HCT116 (cell line): ENCODE data around the gene PCDHGA3.

Experiments
- CTCF ChIP-seq, 3 experiments: fragments of 200-600 bp in 1 of 3; sonication (generic) in 1 of 3; IDR thresholded peaks in 2 of 3; conservative IDR thresholded peaks in 1 of 3; 2 replicates each; pipeline ENCODE4 v1.5.1; 2012 to 2017; ENCODE audit warnings: low read depth in 2 of 3, low read length in 2 of 3, antibody characterized with exemption in 1 of 3, borderline replicate concordance in 1 of 3, control low read depth in 1 of 3, mild to moderate bottlenecking in 1 of 3, mixed read lengths in 1 of 3, mixed run types in 1 of 3, moderate library complexity in 1 of 3; ENCODE audit not compliant: insufficient read depth in 1 of 3
- EGR1 ChIP-seq: IDR thresholded peaks from 2 replicates; pipeline ENCODE4 v1.6.1; 2012; ENCODE audit warnings: low read depth
- MAX ChIP-seq: IDR thresholded peaks from 2 replicates; pipeline ENCODE4 v1.6.1; 2012
- POLR2A ChIP-seq: IDR thresholded peaks from 2 replicates; pipeline ENCODE4 v1.7.0; 2011; ENCODE audit warnings: borderline replicate concordance; ENCODE audit not compliant: insufficient read depth, insufficient read length; ENCODE audit errors: extremely low read depth
- POLR2AphosphoS5 ChIP-seq: IDR thresholded peaks from 2 replicates; pipeline ENCODE4 v1.6.1; 2011; ENCODE audit warnings: mild to moderate bottlenecking, low read depth, low read length, moderate library complexity
- SP1 ChIP-seq: IDR thresholded peaks from 2 replicates; pipeline ENCODE4 v1.6.1; 2012; ENCODE audit warnings: low read depth

- no peak for TF ChIP-seq POLR2A
- TF ChIP-seq CTCF (IDR thresholded peaks at IDR 0.05 in 2 of 3, conservative IDR thresholded peaks at IDR 0.05 in 1 of 3; ENCODE audit: borderline replicate concordance in 1 of 3, insufficient read depth in 1 of 3, low read depth in 2 of 3, low read length in 2 of 3): no peak
- TF ChIP-seq EGR1: no peak
- TF ChIP-seq SP1: no peak
- no peak for TF ChIP-seq MAX
- no peak for TF ChIP-seq POLR2AphosphoS5
Measured at GRCh38 chr5:141389153-141390042, 45.8 kb downstream of the PCDHGA3 start.
